ENCODE data around the gene VAC14. TPM values are rescaled to one million over a fixed set of nuclear protein-coding genes. Genes with fewer than 3 reads are reported as not detected.
"Not testable (repeated sequence)": the region's sequence is repeated elsewhere in the genome, so short reads cannot be mapped to it uniquely, and the experiment has no call there.

Gene VAC14
- polyA plus RNA-seq, 1 experiment, result 50.7 TPM

- no peak for TF ChIP-seq CTCF (IDR thresholded peaks at IDR 0.05; ENCODE audit: insufficient read depth, low read depth, low read length)
- DNase-seq (ENCODE audit: low read depth), result no peak
- Histone ChIP-seq H3K36me3 (ENCODE audit: control insufficient read depth, insufficient read depth, low read length) (no peaks in the 10 kb centered on the region), H3K27me3 (ENCODE audit: control insufficient read depth, insufficient read depth, low read length) (peaks cover 2% of the 10 kb centered on the region; the same call in 1 of the 2 replicates), H3K4me3 (ENCODE audit: low read depth, low read length) (no peak overlapping the region)
- CTCF ChIA-PET, result interaction anchor here (0.6 kb wide), 1 partner anchor 58 kb away, joined by 3 read pairs; no protein-coding TSS in a partner anchor
- POLR2A ChIA-PET, result no interaction called here
These were observed 156.0 kb downstream of the VAC14 start for GRCh38 chr16:70644763-70645597.

- H3K27me3 ChIP-seq (ENCODE audit: control insufficient read depth, insufficient read depth, low read length); CTCF ChIA-PET; H3K36me3 ChIP-seq (ENCODE audit: control insufficient read depth, insufficient read depth, low read length); H3K4me3 ChIP-seq (ENCODE audit: low read depth, low read length); POLR2A ChIA-PET; DNase-seq (ENCODE audit: low read depth): not testable (repeated sequence)
These were observed 157.7 kb downstream of the VAC14 start for GRCh38 chr16:70643264-70643663.

- POLR2A ChIA-PET, result no interaction called here
- DNase-seq (ENCODE audit: low read depth), result no peak
- CTCF ChIA-PET, result no interaction called here
- Histone ChIP-seq H3K4me3 (ENCODE audit: low read depth, low read length) (no peak overlapping the region), H3K36me3 (ENCODE audit: control insufficient read depth, insufficient read depth, low read length) (no peaks in the 10 kb centered on the region), H3K27me3 (ENCODE audit: control insufficient read depth, insufficient read depth, low read length) (peaks cover 2% of the 10 kb centered on the region; the same call in 1 of the 2 replicates)
- no peak for TF ChIP-seq CTCF (IDR thresholded peaks at IDR 0.05; ENCODE audit: insufficient read depth, low read depth, low read length)
These were observed 158.3 kb downstream of the VAC14 start for GRCh38 chr16:70642633-70643032.

GRCh38 chr16:70638814-70639792, 161.9 kb downstream of the VAC14 start:
- ChIA-PET CTCF (interaction anchor here (1.6 kb wide), 1 partner anchor 14 kb away, joined by 5 read pairs; no protein-coding TSS in a partner anchor), POLR2A (interaction anchor here (0.6 kb wide), 1 partner anchor 8 kb away, joined by 5 read pairs; no protein-coding TSS in a partner anchor)
- H3K36me3 ChIP-seq (ENCODE audit: control insufficient read depth, insufficient read depth, low read length), result no peaks in the 10 kb centered on the region
- DNase-seq (ENCODE audit: low read depth), result no peak
- no peaks in the 10 kb centered on the region for H3K27me3 ChIP-seq (ENCODE audit: control insufficient read depth, insufficient read depth, low read length)
- no peak overlapping the region for H3K4me3 ChIP-seq (ENCODE audit: low read depth, low read length)
- TF ChIP-seq CTCF (IDR thresholded peaks at IDR 0.05; ENCODE audit: insufficient read depth, low read depth, low read length), result no peak

Other genes with a start within 250 kb of the VAC14 start
- 0.45 and 0.70 TPM in 2 replicates for gene IL34, start 154.6 kb downstream of the VAC14 start, polyA plus RNA-seq (2011; rRNA removed)
- gene MTSS2, start 115.1 kb downstream of the VAC14 start, polyA plus RNA-seq (2011; rRNA removed), result 86.4 and 170 TPM in 2 replicates